DOHH2 (cell line): ENCODE data around the gene SPON1.

Experiments used
- H3F3A ChIP-seq: fragments of 200-600 bp; sonication (generic), shearing (Covaris generic); 2 replicates; pipeline ENCODE4 v1.6.0; 2016; ENCODE audit warnings: antibody characterized with exemption, mild to moderate bottlenecking; ENCODE audit not compliant: control insufficient read depth, insufficient read depth
- H3K27ac ChIP-seq: fragments of 200-600 bp; sonication (generic); 2 replicates; pipeline ENCODE4 v1.5.1; 2014; ENCODE audit warnings: low read depth, mild to moderate bottlenecking, low read length, moderate library complexity
- H3K27me3 ChIP-seq: fragments of 200-600 bp; sonication (generic); 2 replicates; pipeline ENCODE4 v1.6.1; 2014; ENCODE audit warnings: mild to moderate bottlenecking, low read length, mixed read lengths; ENCODE audit not compliant: control insufficient read depth
- H3K36me3 ChIP-seq: fragments of 200-600 bp; sonication (generic); 2 replicates; pipeline ENCODE4 v1.6.1; 2014; ENCODE audit warnings: mild to moderate bottlenecking, low read length, moderate library complexity, mixed read lengths; ENCODE audit not compliant: control insufficient read depth
- H3K4me1 ChIP-seq: fragments of 200-600 bp; sonication (generic); 2 replicates; pipeline ENCODE4 v1.6.1; 2014; ENCODE audit warnings: mild to moderate bottlenecking, low read length, mixed read lengths; ENCODE audit not compliant: control insufficient read depth
- H3K4me2 ChIP-seq: fragments of 200-600 bp; sonication (generic); 2 replicates; pipeline ENCODE4 v1.6.0; 2014; ENCODE audit warnings: mild to moderate bottlenecking, low read length, moderate library complexity
- H3K4me3 ChIP-seq: fragments of 200-600 bp; sonication (generic); 2 replicates; pipeline ENCODE4 v1.5.1; 2014; ENCODE audit warnings: mild to moderate bottlenecking, low read length, mixed read lengths
- H3K79me2 ChIP-seq: fragments of 200-600 bp; sonication (generic); 2 replicates; pipeline ENCODE4 v1.6.1; 2014; ENCODE audit warnings: mild to moderate bottlenecking, low read length, mixed read lengths; ENCODE audit not compliant: control insufficient read depth
- H3K9me2 ChIP-seq: fragments of 200-600 bp; sonication (generic); replicated peaks from 2 replicates; pipeline ENCODE4 v1.6.1; 2014; ENCODE audit warnings: mild to moderate bottlenecking, low read length, mixed read lengths; ENCODE audit not compliant: control insufficient read depth
- H3K9me3 ChIP-seq: fragments of 200-600 bp; sonication (generic); 2 replicates; pipeline ENCODE4 v1.6.1; 2014; ENCODE audit warnings: antibody characterized with exemption, low read length, mixed read lengths; ENCODE audit not compliant: control insufficient read depth, insufficient read depth
- H4K20me1 ChIP-seq: fragments of 200-600 bp; sonication (generic); 2 replicates; pipeline ENCODE4 v1.6.0; 2014; ENCODE audit warnings: low read depth, mild to moderate bottlenecking, antibody characterized with exemption, low read length, moderate library complexity; ENCODE audit not compliant: control insufficient read depth, insufficient read depth
- CTCF ChIP-seq: fragments of 200-600 bp; sonication (generic); IDR thresholded peaks from one replicate; pipeline ENCODE4 v1.5.1; 2014; ENCODE audit warnings: antibody characterized with exemption, mild to moderate bottlenecking, low read depth, low read length; ENCODE audit not compliant: poor library complexity, severe bottlenecking
- EZH2phosphoT487 ChIP-seq: fragments of 200-600 bp; sonication (generic); IDR thresholded peaks from 2 replicates; pipeline ENCODE4 v1.6.1; 2017; ENCODE audit warnings: borderline replicate concordance, mild to moderate bottlenecking, antibody characterized with exemption, low read length, moderate library complexity, mixed read lengths

The SPON1 gene

GRCh38 chr11:13963169-13963948 lies 836 bp downstream of the SPON1 start:
- Histone ChIP-seq H4K20me1 (no peaks in the 10 kb centered on the region), H3K4me2 (no peak overlapping the region), H3K9me3 (peaks cover 5% of the 10 kb centered on the region; the same call in 1 of the 2 replicates), H3K4me1 (peaks cover 6% of the 10 kb centered on the region), H3K27ac (no peak overlapping the region), H3K4me3 (no peak overlapping the region), H3K36me3 (no peaks in the 10 kb centered on the region), H3K27me3 (peaks cover 25% of the 10 kb centered on the region), H3F3A (no peaks in the 10 kb centered on the region), H3K9me2 (no peaks in the 10 kb centered on the region), H3K79me2 (no peaks in the 10 kb centered on the region)
- TF ChIP-seq CTCF (no peak), EZH2phosphoT487 (no peak)

GRCh38 chr11:13963949-13964770 lies 1.6 kb downstream of the SPON1 start:
- Histone ChIP-seq H3K4me2 (no peak overlapping the region), H3K9me2 (no peaks in the 10 kb centered on the region), H3K36me3 (no peaks in the 10 kb centered on the region), H3F3A (no peaks in the 10 kb centered on the region), H3K9me3 (peaks cover 5% of the 10 kb centered on the region; the same call in 1 of the 2 replicates), H3K27ac (no peak overlapping the region), H3K27me3 (peaks cover 17% of the 10 kb centered on the region), H3K4me1 (peaks cover 12% of the 10 kb centered on the region), H3K4me3 (no peak overlapping the region), H4K20me1 (no peaks in the 10 kb centered on the region), H3K79me2 (no peaks in the 10 kb centered on the region)
- TF ChIP-seq EZH2phosphoT487 (no peak), CTCF (no peak)

GRCh38 chr11:13964771-13965074 lies 2.2 kb downstream of the SPON1 start:
- peaks cover 5% of the 10 kb centered on the region; the same call in 1 of the 2 replicates for H3K9me3 ChIP-seq
- H3K27me3 ChIP-seq, result peaks cover 17% of the 10 kb centered on the region
- H3K4me3 ChIP-seq, result no peak overlapping the region
- H3K79me2 ChIP-seq, result no peaks in the 10 kb centered on the region
- H3K36me3 ChIP-seq, result no peaks in the 10 kb centered on the region
- H4K20me1 ChIP-seq, result no peaks in the 10 kb centered on the region
- peaks cover 12% of the 10 kb centered on the region for H3K4me1 ChIP-seq
- no peak for TF ChIP-seq EZH2phosphoT487
- TF ChIP-seq CTCF, result no peak
- H3K4me2 ChIP-seq, result no peak overlapping the region
- no peaks in the 10 kb centered on the region for H3K9me2 ChIP-seq
- H3F3A ChIP-seq, result no peaks in the 10 kb centered on the region
- no peak overlapping the region for H3K27ac ChIP-seq
